Lower leg skin (tissue), 3 donors: ENCODE results near the gene ASAH2.

Source experiments
- POLR2A ChIP-seq, 2 donors: fragments of 450-650 bp; IDR thresholded peaks; one replicate each; pipeline ENCODE4 v1.6.1; 2016 to 2017; ENCODE audit warnings: antibody characterized with exemption in 2 of 2, mild to moderate bottlenecking in 1 of 2, moderate library complexity in 1 of 2
- TF ChIP-seq, protein P1 (sequence below), 3 donors: fragments of 450-650 bp; IDR thresholded peaks; one replicate each; pipeline ENCODE4 v1.5.1; 2016; ENCODE audit warnings: antibody characterized with exemption in 3 of 3, mild to moderate bottlenecking in 3 of 3, moderate library complexity in 2 of 3

DNA sequence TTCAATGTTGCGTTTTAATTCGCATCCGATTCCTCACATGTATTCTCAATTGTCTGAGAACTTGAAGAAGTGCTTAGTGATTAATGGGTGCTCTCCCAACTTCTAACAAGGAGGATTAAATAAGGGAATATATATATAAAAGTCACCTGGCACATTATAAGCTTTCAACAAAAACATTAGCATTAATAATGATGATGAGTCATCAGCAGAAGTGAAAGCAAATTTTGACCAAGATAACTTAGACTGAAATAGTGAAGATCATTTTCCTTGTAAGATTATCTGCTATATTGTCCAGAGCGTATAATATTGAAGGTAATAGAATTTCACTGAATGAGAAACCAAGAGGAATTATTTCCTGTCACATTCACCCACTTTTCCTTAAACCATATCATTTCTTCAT lies 8.5 kb downstream of the ASAH2 start:
- no peak for TF ChIP-seq POLR2A (IDR thresholded peaks at IDR 0.05)
- TF ChIP-seq, protein P1, sequence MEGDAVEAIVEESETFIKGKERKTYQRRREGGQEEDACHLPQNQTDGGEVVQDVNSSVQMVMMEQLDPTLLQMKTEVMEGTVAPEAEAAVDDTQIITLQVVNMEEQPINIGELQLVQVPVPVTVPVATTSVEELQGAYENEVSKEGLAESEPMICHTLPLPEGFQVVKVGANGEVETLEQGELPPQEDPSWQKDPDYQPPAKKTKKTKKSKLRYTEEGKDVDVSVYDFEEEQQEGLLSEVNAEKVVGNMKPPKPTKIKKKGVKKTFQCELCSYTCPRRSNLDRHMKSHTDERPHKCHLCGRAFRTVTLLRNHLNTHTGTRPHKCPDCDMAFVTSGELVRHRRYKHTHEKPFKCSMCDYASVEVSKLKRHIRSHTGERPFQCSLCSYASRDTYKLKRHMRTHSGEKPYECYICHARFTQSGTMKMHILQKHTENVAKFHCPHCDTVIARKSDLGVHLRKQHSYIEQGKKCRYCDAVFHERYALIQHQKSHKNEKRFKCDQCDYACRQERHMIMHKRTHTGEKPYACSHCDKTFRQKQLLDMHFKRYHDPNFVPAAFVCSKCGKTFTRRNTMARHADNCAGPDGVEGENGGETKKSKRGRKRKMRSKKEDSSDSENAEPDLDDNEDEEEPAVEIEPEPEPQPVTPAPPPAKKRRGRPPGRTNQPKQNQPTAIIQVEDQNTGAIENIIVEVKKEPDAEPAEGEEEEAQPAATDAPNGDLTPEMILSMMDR (IDR thresholded peaks at IDR 0.05): no peak
